HG02885 (cell line): Measurements from ENCODE around the gene CIB1.
"Not testable (repeated sequence)": the region's sequence is repeated elsewhere in the genome, so short reads cannot be mapped to it uniquely, and the experiment has no call there.

ENCODE experiments used
- ATAC-seq: cut with Tn5 transposase; IDR thresholded peaks from one replicate; pipeline ENCODE4 v1.9.1; 2021; ENCODE audit warnings: mild to moderate bottlenecking; ENCODE audit not compliant: unreplicated experiment, poor library complexity

CIB1 gene

DNA sequence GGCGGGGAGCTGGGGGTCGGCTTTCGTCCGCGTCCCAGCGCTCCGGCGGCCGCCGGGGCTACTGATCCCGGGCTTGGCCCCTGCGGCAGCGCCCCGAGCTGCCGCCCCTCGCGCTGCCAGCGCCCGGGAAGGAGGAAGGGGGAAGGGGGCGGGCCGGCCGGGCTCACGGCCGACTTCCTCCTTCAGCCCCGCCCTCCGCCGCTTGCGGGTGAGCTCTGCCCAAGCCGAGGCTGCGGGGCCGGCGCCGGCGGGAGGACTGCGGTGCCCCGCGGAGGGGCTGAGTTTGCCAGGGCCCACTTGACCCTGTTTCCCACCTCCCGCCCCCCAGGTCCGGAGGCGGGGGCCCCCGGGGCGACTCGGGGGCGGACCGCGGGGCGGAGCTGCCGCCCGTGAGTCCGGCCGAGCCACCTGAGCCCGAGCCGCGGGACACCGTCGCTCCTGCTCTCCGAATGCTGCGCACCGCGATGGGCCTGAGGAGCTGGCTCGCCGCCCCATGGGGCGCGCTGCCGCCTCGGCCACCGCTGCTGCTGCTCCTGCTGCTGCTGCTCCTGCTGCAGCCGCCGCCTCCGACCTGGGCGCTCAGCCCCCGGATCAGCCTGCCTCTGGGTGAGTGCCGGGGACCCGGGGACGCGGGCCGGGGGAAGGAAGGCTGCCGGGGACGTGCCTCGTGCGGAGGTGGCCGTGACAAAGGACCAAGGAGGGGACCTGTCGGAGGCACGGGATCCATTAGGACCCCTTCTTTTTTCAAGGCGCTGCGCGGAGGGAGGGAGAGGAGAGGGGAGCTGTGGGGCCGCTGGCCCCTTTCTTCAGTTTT lies 32.4 kb downstream of the CIB1 start, which contains the start of gene SEMA4B:
TSS of gene SEMA4B (plus strand) at position 201 of the 814 bp plus-strand sequence. CDS start at position 450, 249 bp downstream.
- ATAC-seq = peak; percentile 92

DNA sequence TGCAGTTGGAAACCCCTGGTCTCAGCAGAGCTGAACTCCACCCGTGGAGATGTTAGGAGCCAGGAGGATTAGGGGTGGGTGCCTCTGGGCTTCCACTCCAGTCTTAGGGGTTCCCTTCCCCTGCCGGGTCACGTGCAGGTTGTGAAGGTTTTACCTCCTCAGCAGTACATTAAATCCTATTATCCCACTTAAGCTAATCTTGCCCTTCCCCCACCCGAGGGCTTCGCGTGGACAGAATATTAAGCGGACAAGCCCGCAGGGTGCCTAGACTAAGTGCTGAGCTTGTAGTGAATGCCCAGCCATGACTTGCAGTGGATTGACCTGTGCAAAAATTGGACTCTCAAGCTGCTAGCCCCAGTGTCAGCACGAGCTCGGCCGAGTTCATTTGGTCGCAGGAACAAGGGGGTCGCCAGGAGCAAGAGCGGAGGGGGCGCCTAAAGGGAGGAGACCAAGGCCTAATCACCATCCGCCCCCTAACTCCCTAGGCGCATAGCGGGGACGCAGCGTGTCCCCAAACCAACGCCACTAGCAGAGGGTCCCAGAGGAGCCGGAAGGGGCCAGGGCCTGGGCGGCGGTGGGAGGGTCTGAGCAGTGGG lies 33.1 kb downstream of the CIB1 start:
- peak; percentile 31 for ATAC-seq

DNA sequence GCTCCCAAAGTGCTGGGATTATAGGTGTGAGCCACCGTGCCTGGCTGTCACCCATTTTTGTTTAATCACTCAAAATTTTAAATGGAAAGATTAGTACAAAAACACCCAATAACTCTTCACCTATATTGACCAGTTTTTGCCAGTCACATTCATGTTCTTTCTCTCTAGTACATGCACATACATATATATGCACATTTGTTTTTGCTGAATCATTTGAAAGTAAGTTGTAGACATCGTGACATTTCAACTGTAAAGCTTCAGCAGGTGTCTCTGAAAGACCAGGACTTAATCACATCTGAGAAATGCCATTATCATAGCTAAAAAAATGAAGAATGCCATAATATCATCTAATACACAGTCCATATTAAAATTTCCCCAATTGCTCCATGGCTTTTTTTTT lies 39.1 kb downstream of the CIB1 start:
- ATAC-seq = no peak

DNA sequence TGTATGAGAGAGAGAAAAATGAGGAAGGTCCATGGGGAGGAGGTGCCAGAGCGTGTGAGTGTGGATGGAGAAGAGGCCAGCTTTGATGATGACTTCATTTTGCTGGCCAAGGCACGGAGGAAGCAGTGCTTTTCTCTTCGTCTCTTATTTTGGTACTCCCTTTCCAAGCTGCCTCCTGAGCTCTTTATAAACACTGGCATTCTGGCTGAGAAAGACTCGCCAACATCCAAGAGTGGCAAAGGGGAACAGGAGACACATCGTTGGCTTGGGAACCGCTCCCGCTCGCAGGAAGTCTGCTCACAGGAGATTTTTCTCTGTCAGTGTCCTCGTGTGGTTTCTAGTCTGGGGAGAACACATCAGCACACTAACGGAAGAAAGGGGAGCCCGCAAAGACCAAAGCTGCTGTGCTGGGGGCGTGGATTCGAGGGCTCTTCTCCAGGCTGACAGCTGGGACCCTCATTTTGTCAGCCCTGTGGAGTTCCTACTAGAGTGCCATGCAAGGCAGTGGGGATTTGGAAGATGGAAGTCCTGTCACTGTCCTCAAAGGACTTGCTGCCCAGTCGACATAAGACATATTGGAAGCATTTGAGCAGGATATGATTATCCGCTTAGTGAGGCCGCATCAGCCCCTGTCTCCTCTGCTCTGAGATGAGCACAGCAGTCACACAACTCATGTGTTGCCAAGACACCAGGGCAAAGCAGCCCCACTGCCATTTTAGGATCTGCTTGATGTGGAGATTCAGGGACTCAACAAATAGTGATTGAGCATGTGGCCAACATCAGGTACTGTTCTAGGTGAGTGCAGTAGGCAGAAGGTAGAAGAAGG lies 40.6 kb downstream of the CIB1 start:
- ATAC-seq = no peak

DNA sequence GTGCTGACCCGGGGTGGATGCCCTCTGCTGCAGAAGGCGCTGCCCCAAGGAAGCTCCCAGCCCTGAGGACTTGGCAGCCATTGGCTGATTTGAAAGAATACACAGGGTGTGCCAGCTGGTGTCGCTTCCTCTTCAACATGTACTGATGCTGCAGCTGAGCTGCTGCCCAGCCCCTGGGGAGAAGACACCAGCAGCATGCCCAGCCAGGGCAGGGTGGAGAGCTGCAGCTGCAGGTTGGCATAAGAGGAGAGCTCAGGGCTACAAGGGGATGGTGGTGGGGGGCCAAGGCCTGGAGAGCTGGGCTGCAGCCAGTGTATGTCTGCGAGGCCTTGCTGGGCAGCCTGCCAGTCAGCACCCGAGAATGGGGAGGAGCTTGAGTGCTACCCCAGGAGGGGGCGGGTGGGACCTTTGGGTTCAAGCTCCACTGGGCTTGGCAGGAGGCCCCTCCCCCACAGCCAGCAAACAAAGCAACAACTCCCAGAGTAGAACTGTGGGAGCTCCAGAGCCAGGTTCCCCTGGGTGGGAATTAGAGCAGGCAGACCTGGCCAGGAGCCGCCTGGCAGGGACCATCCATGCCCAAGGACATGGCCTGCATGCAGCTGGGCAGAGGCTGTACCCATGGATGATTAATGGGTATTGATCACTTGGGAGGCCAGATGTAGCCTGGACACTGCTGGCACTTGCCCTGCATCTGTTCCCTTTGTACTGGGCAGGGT lies 41.8 kb downstream of the CIB1 start:
- peak; percentile 57 for ATAC-seq

DNA sequence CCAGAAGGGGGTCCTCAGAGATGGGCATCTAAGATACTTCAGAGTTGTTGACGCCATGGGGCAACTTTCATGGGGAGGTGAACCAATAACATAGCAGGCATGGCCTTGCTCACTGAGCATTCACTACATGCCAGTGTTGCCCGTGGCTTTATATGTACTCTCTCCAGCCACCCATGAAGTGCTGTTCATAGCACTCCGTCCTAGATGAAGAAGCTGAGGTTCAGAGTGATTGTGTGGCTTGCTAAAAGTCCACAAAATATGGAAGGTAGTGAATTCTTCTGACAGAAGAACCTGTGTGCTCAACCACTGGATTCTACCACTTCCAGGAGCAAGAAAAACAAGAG lies 42.4 kb downstream of the CIB1 start:
- peak; percentile 25 for ATAC-seq

DNA sequence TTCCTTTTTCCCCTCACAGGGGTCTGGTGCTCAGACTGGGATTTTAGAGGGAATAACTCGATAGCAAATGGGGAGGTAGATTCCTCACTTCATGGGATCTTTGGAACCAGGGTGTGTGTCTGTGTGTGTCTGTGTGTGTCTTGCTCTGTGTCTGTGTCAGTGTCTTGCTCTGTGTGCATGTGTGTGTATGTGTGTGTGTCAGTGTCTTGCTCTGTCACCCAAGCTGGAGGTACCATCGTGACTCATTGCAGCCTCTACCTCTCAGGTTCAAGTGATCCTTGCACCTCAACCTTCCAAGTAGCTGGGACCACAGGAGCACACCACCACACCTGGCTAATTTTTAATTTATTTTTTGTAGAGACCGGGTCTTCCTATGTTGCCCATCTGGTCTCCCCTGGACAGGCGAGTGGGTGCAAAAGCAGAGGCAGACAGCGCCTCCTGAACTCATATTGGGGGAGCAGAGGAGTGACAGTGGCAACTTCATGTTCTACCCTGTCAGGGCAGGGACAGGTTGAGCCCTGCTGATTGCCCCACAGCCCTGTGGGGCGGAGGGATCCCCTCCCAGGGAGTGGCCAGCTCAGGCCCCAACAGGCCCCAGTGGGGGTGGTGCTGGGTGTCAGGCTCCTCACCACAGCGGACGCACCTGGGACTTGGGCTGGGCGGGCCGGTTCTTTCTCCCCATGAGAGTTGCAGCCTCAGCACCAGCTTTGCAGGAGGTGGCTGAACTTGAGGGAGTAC lies 43.0 kb downstream of the CIB1 start:
- peak; percentile 54 for ATAC-seq

DNA sequence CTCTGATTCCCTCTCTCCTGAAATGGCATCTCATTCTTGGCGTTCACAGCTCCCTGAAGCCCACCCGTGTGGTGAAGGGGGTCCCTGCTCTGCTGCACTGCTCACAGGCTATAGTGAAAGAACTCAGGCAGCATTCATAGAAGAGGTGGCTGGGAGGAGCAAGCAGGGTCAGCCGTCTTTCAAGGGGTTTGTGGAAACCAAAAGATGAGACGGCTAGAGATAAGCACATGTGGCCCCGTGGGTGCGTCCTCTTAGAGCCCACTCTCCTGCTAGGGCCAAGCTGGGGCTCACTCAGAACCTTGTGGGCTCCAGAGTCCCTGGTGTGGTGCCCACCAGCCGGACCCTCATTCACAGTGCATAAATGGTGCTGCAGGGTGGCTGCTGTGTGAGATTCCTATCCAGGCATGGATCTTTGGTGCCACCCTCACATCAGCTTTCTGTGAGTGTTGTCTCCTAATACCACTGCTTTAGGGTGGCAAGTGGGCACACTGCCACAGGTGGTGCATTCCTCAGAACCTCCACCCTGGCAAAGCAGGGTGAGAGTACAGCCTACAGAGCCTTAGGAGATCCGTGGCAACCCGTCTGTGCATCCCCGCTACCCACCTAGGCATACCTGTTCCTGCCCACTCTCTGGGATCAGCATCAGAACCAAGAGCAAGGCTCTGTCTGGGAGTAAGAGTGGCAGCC lies 43.8 kb downstream of the CIB1 start:
- ATAC-seq = no peak

DNA sequence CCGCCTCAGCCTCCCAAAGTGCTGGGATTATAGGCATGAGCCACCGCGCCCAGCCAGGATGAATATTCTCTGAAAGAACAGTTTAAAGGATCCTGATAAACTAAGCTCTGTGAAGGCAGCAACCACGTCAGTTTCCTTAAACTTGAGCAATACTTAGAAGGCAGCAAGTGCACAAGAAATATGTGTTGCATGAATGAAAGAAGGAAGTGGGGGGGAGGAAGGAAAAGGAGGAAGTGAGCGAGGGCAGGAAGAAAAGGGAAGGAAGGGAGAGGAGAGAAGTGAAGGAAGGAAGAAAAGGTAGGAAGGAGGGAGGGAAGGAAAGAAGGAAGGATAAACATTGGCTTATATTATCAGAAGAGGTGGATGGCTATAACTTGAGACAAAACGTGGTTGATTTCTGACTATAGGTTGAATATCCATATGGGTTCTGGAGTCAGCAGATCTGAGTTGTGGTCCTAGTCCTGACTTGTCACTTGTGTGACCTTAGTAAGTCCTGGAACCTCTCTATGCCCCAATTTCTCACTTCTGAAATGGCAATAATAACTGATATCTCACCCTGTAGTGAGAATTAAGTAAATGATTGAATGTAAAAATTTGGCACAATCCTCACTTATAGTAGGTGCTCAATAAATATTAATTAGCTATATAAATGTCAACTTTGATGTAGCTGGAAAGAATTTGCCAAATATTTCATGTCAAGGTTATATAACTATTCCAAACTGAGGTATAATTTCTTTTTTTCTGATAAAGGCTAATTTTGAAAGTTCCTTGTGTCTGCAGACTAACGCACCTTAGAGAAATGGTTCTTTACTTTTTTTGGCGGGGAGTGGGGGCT lies 44.6 kb downstream of the CIB1 start:
- ATAC-seq = no peak

DNA sequence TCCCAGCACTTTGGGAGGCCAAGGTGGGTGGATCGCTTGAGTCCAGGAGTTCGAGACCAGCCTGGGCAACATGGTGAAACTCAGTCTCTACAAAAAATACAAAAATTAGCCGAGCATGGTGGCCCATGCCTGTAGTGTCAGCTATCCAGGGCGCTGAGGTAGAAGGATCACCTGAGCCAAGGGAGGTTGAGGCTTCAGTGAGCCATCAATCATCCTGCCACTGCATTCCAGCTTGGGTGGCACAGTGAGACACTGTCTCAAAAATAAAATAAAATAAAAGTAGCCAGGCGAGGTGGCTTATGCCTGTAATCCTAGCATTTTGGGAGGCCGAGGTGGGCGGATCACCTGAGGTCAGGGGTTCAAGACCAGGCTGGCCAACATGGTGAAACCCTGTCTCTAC lies 45.7 kb downstream of the CIB1 start:
- ATAC-seq = not testable (repeated sequence)

DNA sequence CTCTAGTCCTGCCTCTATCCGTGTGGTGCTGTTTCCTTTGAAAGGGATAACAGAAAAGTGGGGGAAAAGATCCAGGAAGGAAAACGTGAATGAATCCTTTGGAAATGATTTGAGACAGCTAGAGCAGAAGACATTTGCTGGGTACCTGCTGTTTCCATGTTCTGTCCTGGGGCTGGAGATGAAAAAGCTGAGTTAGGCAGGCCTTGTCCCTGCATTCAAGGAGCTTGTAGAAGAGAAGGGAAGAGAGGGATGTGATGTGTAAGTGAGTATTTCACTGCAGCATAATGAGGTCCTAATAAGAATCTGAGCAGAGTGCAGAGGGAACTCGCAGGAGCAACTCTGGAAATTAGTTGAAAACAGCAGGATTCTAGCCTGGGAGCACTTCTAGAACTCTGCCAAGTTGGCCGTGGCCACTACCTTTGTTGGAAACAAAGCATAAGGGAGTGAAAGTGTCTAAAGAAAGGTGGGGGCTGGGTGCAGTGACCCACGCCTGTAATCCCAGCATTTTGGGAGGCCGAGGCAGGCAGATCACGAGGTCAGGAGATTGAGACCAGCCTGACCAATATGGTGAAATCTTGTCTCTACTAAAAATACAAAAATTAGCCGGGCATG lies 46.4 kb downstream of the CIB1 start:
- no peak for ATAC-seq

DNA sequence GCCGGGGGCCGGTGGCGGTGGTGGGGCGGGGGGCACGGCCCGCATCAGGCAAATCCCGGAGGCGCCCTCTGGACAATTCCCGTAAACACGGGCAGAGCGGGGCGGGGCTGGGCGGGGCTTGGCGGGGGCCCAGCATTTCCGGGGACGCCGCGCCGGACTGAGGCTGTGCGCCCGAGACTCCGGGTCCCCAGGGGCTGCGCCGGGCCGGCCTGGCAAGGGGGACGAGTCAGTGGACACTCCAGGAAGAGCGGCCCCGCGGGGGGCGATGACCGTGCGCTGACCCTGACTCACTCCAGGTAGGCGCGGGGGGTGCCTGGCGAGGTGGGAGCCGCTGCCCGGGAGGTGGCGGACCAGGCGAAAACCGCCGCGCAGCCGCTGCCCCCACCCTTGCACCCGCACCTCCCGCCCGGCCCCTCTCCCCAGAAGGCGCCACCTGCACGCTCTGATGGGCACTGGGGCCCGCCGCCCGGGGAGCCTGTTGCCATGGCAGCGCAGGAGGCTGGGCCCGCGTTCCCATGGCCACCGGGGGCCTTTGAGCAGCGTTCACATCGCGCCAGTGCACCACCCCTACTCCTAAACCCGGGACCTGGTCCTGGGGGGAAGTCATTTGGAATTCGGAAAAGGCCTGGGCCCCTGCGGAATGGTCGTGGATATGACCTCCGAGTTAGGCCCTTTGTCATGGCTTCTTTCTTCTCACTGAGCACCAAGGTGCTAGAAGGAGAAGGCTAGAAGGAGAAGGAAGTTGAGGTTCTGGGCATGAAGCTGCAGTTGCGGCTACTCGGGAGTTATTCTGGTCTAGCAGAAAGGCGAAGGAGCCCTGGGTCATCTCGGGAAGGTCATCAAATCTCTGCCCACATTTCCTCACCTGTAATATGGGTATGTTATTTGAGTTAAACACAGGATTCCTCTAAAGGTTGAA lies 48.7 kb downstream of the CIB1 start:
- ATAC-seq = peak; percentile 72

DNA sequence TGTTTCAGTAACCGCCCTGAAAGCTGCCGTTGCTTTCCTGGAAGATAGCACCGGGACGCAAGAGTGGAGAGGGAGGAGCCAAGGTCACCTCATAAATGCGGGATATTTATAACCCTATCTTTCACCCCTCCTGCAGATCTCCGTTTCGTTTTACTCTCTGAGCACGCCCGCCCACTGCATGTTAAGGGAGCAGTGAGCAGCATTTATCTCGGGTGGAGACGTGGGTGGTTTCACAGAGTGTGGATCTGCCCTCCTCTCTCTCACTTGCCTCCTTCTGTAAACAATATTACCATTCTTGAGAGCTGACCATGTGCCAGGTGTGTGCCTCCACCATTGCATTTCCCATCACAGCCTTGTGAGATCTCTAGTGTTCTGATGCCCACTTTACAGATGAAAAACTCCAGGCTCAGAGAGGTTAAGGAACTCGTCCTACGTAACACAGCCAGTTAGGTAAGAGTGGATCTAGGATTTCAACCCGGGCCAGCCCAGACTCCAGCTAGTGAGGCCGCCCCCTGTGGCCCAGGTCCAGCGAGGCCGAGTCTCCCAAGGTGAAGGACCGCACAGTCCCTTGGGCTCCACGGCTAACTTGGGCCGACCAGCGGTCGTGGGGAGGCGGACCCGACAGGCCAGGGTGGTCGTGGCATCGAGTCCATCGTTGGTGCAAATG lies 49.5 kb downstream of the CIB1 start:
- ATAC-seq = peak; percentile 60

DNA sequence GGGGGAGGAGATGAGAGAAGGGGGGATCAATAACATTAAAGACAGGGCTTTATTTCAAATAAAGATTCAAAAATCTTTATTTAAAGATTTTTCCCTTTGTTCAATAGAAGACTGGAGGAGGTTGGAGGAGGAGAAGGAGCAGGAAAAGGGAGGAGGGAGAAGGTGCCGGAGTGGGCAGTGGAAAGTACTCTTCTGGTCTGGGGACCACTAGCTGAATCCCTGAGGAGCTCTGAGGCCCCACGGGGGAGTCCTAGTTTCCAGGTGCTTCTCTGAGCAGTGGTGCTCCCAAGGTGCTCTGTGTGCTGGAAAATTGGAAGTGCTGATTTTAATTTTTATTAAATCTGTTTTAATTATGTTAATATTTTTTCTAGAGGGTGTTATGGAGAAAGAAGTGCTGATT lies 52.0 kb downstream of the CIB1 start:
- no peak for ATAC-seq
